Endometrium (tissue), 2 donors: Measurements from ENCODE around the gene ABCG2.

ENCODE experiments used
- FAIRE-seq: peaks from 2 replicates; lab custom pipeline; 2012; peaks lifted over from hg19 to GRCh38; lab: Jason Lieb, UNC
- donor health status: control.
- donor health status: control.

The ABCG2 gene

GRCh38 chr4:88158489-88159228 lies at the start of gene ABCG2:
TSS of gene ABCG2 (minus strand) at chr4:88158639. CDS start at chr4:88139995, 18,644 bp downstream.
- no peak for FAIRE-seq

GRCh38 chr4:88208156-88208555 lies 49.7 kb upstream of the ABCG2 start:
- FAIRE-seq: no peak

- FAIRE-seq: no peak
These were observed 48.7 kb upstream of the ABCG2 start for GRCh38 chr4:88207171-88207570.

GRCh38 chr4:88204882-88205281 lies 46.4 kb upstream of the ABCG2 start:
- FAIRE-seq: no peak

GRCh38 chr4:88202443-88202842 lies 44.0 kb upstream of the ABCG2 start:
- no peak for FAIRE-seq

- FAIRE-seq: no peak
These were observed 41.7 kb upstream of the ABCG2 start for GRCh38 chr4:88200186-88200585.

GRCh38 chr4:88196523-88197185 lies 38.2 kb upstream of the ABCG2 start:
- no peak for FAIRE-seq

- no peak for FAIRE-seq
These were observed 37.5 kb upstream of the ABCG2 start for GRCh38 chr4:88196013-88196365.

- FAIRE-seq: no peak
These were observed 37.0 kb upstream of the ABCG2 start for GRCh38 chr4:88195328-88196012.

- FAIRE-seq: no peak
These were observed 33.0 kb upstream of the ABCG2 start for GRCh38 chr4:88191404-88191803.

- peak; percentile 15 for FAIRE-seq
These were observed 31.6 kb upstream of the ABCG2 start for GRCh38 chr4:88189881-88190585.

- no peak for FAIRE-seq
These were observed 30.9 kb upstream of the ABCG2 start for GRCh38 chr4:88189418-88189738.

- no peak for FAIRE-seq
These were observed 30.4 kb upstream of the ABCG2 start for GRCh38 chr4:88188738-88189417.

GRCh38 chr4:88187766-88188165 lies 29.3 kb upstream of the ABCG2 start:
- no peak for FAIRE-seq

GRCh38 chr4:88185906-88186305 lies 27.5 kb upstream of the ABCG2 start:
- FAIRE-seq: no peak

- FAIRE-seq: no peak
These were observed 20.8 kb upstream of the ABCG2 start for GRCh38 chr4:88179261-88179660.

- no peak for FAIRE-seq
These were observed 20.3 kb upstream of the ABCG2 start for GRCh38 chr4:88178626-88179231.

GRCh38 chr4:88177983-88178625 lies 19.7 kb upstream of the ABCG2 start:
- no peak for FAIRE-seq

GRCh38 chr4:88172987-88173386 lies 14.5 kb upstream of the ABCG2 start:
- FAIRE-seq: no peak

GRCh38 chr4:88171206-88171605 lies 12.8 kb upstream of the ABCG2 start:
- FAIRE-seq: no peak

GRCh38 chr4:88169298-88169697 lies 10.9 kb upstream of the ABCG2 start:
- FAIRE-seq: no peak
